K562 (cell line): ENCODE data around the gene NME8. TPM values are rescaled to one million over a fixed set of nuclear protein-coding genes. Genes with fewer than 3 reads are reported as not detected.

Experiments used
- ATF7 ChIP-seq: fragments of 450-650 bp; IDR thresholded peaks from 2 replicates; pipeline ENCODE4 v1.7.1; 2014; ENCODE audit warnings: mild to moderate bottlenecking, moderate library complexity
- ETS2 ChIP-seq: IDR thresholded peaks from 2 replicates; pipeline ENCODE4 v1.6.1; 2016; ENCODE audit warnings: borderline replicate concordance, missing genetic modification characterization, mild to moderate bottlenecking, moderate library complexity, missing compliant biosample characterization; ENCODE audit not compliant: poor library complexity, severe bottlenecking
- FOXJ2 ChIP-seq: fragments of 200-800 bp; sonication (Bioruptor generic); IDR thresholded peaks from 2 replicates; pipeline ENCODE4 v1.6.1; 2016; ENCODE audit warnings: missing genetic modification characterization, missing compliant biosample characterization
- GTF2A2 ChIP-seq: IDR thresholded peaks from 2 replicates; pipeline ENCODE4 v1.6.1; 2016; ENCODE audit warnings: mild to moderate bottlenecking, missing genetic modification characterization, missing compliant biosample characterization
- KDM5B ChIP-seq: fragments of 200-600 bp; sonication (generic); IDR thresholded peaks from 2 replicates; pipeline ENCODE4 v1.6.1; 2012; ENCODE audit warnings: low read depth, mild to moderate bottlenecking, moderate library complexity, low read length, control low read depth, inconsistent platforms; ENCODE audit not compliant: insufficient replicate concordance
- MAZ ChIP-seq, 2 experiments: fragments of 450-650 bp in 1 of 2; sonication (generic) in 1 of 2; formaldehyde crosslinking; IDR thresholded peaks in 1 of 2; conservative IDR thresholded peaks in 1 of 2; 2 replicates each; pipeline versions ENCODE4 v1.4.0 to v1.5.0; 2020; ENCODE audit warnings: mild to moderate bottlenecking in 1 of 2, missing genetic modification reagents in 1 of 2
- NFATC3 ChIP-seq: fragments of 450-650 bp; IDR thresholded peaks from 2 replicates; pipeline ENCODE4 v1.6.1; 2017; ENCODE audit warnings: mild to moderate bottlenecking
- RBFOX2 ChIP-seq: fragments of 200-400 bp; formaldehyde crosslinking; IDR thresholded peaks from 2 replicates; pipeline ENCODE4 v1.6.1; 2017; ENCODE audit warnings: low read depth, mild to moderate bottlenecking, low read length, moderate library complexity
- SMARCE1 ChIP-seq: fragments of 450-650 bp; IDR thresholded peaks from 2 replicates; pipeline ENCODE4 v1.7.1; 2016; ENCODE audit warnings: mild to moderate bottlenecking
- ZNF766 ChIP-seq: fragments of 200-800 bp; sonication (Bioruptor generic); conservative IDR thresholded peaks from 2 replicates; pipeline ENCODE4 v1.6.1; 2016; ENCODE audit warnings: missing genetic modification characterization, missing compliant biosample characterization
- polyA plus RNA-seq, 8 experiments: library from polyadenylated mRNA; depleted of rRNA in 4 of 8; stranded (reverse) in 5 of 8; unstranded in 3 of 8; fragments of >200 nt; fragmentation: Nextera tagmentation in 2 of 8; fragmentation: Illumina TruSeq in 1 of 8; extraction: Ambion mirVana in 2 of 8; extraction: Trizol in 1 of 8; gene quantifications; 2 replicates each; pipeline versions ENCODE4 v1.2.1 to v1.2.3, GENCODE V29; 2011 to 2014; ENCODE audit warnings: inconsistent platforms in 1 of 8, missing spikeins in 1 of 8
- total RNA-seq, 7 experiments: library from RNA; depleted of rRNA in 6 of 7; stranded (reverse); fragments of >200 nt in 6 of 7; fragmentation: Illumina TruSeq in 2 of 7; extraction: Trizol in 2 of 7; gene quantifications; 2 replicates each; pipeline versions ENCODE4 v1.2.1 to v1.2.3, GENCODE V29; 2011 to 2021; ENCODE audit warnings: low replicate concordance in 1 of 7
- TF ChIP-seq, protein P1 (sequence below): fragments of 250-450 bp; sonication (Bioruptor Pico); IDR thresholded peaks from 2 replicates; pipeline ENCODE4 v1.4.0; 2020
- TF ChIP-seq, protein P2 (sequence below): sonication (generic); formaldehyde crosslinking; IDR thresholded peaks from 2 replicates; pipeline ENCODE4 v1.9.0; 2022; ENCODE audit warnings: mild to moderate bottlenecking, missing genetic modification reagents
- TF ChIP-seq, protein P3 (sequence below): fragments of 250-450 bp; sonication (Bioruptor Pico); IDR thresholded peaks from 2 replicates; pipeline ENCODE4 v1.8.0; 2021; ENCODE audit warnings: mild to moderate bottlenecking, moderate library complexity
- TF ChIP-seq, protein P4 (sequence below), 3 experiments: fragments of 200-800 bp in 1 of 3; fragments of 250-450 bp in 1 of 3; fragments of 450-650 bp in 1 of 3; sonication (Bioruptor Pico) in 1 of 3; sonication (Bioruptor generic) in 1 of 3; formaldehyde crosslinking in 1 of 3; IDR thresholded peaks; 2 replicates each; pipeline versions ENCODE4 v1.6.1 to v1.8.0; 2016 to 2022; ENCODE audit warnings: mild to moderate bottlenecking in 2 of 3, missing genetic modification characterization in 2 of 3, missing compliant biosample characterization in 1 of 3, moderate library complexity in 1 of 3

The NME8 gene
- total and polyA plus RNA-seq, 9 of the 15 experiments (the other 6 are each of a cell fraction or from before 2014, with no cell fraction given), result not detected

DNA sequence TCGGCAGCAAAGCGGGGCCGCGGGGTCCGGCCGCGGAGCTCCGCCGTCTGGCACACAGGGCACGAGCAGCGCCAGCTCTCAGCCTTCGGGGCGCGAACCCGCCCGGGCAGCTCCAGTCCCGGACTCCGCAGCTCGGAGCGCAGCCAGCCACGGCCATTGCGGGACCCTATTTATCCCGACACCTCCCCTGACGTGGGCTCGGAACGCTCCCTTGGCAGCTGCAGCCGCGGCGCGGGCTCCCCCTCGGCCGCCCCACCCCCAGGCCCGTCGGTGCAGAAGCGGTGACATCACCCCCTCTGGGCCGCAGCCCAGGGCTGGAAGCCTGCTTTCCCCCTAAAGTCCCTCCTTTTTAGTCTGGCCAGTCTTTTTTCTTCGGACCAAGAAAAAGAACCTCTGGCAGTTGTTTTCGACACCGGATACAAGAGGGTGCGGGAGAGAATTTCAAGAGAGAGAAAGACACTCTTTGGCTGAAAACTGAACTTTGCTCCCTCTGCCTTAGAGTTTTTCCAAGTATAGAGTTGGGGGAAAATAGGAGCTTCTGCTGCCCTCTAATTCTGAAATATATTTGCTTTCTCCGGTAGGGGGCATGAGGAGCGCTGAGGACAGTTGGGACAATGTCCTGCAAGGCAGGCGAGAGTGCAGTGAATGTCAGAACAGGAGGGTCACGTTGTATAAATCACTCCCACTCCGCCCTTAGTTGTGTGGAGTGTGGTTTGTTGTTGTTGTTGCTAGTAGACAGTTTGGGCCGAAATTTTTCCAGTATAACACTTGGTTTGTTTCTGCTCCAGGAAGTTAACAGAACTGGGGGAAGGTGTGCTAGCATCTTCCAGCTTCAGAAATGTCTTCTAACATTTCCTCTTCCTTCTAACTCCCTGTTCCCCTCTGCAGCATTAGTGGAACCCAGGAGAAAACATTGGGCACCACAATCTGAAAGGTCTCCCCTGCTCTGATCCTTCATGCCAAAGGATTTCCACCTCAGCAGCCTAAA, 68.6 kb downstream of the NME8 start, which contains the start of gene SFRP4 (continued):
- TF ChIP-seq, protein P1, sequence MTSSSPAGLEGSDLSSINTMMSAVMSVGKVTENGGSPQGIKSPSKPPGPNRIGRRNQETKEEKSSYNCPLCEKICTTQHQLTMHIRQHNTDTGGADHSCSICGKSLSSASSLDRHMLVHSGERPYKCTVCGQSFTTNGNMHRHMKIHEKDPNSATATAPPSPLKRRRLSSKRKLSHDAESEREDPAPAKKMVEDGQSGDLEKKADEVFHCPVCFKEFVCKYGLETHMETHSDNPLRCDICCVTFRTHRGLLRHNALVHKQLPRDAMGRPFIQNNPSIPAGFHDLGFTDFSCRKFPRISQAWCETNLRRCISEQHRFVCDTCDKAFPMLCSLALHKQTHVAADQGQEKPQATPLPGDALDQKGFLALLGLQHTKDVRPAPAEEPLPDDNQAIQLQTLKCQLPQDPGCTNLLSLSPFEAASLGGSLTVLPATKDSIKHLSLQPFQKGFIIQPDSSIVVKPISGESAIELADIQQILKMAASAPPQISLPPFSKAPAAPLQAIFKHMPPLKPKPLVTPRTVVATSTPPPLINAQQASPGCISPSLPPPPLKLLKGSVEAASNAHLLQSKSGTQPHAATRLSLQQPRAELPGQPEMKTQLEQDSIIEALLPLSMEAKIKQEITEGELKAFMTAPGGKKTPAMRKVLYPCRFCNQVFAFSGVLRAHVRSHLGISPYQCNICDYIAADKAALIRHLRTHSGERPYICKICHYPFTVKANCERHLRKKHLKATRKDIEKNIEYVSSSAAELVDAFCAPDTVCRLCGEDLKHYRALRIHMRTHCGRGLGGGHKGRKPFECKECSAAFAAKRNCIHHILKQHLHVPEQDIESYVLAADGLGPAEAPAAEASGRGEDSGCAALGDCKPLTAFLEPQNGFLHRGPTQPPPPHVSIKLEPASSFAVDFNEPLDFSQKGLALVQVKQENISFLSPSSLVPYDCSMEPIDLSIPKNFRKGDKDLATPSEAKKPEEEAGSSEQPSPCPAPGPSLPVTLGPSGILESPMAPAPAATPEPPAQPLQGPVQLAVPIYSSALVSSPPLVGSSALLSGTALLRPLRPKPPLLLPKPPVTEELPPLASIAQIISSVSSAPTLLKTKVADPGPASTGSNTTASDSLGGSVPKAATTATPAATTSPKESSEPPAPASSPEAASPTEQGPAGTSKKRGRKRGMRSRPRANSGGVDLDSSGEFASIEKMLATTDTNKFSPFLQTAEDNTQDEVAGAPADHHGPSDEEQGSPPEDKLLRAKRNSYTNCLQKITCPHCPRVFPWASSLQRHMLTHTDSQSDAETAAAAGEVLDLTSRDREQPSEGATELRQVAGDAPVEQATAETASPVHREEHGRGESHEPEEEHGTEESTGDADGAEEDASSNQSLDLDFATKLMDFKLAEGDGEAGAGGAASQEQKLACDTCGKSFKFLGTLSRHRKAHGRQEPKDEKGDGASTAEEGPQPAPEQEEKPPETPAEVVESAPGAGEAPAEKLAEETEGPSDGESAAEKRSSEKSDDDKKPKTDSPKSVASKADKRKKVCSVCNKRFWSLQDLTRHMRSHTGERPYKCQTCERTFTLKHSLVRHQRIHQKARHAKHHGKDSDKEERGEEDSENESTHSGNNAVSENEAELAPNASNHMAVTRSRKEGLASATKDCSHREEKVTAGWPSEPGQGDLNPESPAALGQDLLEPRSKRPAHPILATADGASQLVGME, result no peak
- no peak for TF ChIP-seq ETS2 (tag)
- TF ChIP-seq, protein P2, sequence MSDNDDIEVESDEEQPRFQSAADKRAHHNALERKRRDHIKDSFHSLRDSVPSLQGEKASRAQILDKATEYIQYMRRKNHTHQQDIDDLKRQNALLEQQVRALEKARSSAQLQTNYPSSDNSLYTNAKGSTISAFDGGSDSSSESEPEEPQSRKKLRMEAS (CRISPR knock-in tag), result no peak
- no peak for TF ChIP-seq ATF7
- TF ChIP-seq ZNF766 (CRISPR knock-in tag), result no peak
- no peak for TF ChIP-seq KDM5B
- TF ChIP-seq GTF2A2 (tag), result no peak
- no peak for TF ChIP-seq SMARCE1
- TF ChIP-seq, protein P3, sequence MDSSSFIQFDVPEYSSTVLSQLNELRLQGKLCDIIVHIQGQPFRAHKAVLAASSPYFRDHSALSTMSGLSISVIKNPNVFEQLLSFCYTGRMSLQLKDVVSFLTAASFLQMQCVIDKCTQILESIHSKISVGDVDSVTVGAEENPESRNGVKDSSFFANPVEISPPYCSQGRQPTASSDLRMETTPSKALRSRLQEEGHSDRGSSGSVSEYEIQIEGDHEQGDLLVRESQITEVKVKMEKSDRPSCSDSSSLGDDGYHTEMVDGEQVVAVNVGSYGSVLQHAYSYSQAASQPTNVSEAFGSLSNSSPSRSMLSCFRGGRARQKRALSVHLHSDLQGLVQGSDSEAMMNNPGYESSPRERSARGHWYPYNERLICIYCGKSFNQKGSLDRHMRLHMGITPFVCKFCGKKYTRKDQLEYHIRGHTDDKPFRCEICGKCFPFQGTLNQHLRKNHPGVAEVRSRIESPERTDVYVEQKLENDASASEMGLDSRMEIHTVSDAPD (CRISPR knock-in tag), result no peak
- no peak for TF ChIP-seq NFATC3
- no peak for TF ChIP-seq MAZ (CRISPR knock-in tag; conservative IDR thresholded peaks at IDR 0.05 in 1 of 2, IDR thresholded peaks at IDR 0.05 in 1 of 2)
- TF ChIP-seq RBFOX2, result no peak
- TF ChIP-seq, protein P4, sequence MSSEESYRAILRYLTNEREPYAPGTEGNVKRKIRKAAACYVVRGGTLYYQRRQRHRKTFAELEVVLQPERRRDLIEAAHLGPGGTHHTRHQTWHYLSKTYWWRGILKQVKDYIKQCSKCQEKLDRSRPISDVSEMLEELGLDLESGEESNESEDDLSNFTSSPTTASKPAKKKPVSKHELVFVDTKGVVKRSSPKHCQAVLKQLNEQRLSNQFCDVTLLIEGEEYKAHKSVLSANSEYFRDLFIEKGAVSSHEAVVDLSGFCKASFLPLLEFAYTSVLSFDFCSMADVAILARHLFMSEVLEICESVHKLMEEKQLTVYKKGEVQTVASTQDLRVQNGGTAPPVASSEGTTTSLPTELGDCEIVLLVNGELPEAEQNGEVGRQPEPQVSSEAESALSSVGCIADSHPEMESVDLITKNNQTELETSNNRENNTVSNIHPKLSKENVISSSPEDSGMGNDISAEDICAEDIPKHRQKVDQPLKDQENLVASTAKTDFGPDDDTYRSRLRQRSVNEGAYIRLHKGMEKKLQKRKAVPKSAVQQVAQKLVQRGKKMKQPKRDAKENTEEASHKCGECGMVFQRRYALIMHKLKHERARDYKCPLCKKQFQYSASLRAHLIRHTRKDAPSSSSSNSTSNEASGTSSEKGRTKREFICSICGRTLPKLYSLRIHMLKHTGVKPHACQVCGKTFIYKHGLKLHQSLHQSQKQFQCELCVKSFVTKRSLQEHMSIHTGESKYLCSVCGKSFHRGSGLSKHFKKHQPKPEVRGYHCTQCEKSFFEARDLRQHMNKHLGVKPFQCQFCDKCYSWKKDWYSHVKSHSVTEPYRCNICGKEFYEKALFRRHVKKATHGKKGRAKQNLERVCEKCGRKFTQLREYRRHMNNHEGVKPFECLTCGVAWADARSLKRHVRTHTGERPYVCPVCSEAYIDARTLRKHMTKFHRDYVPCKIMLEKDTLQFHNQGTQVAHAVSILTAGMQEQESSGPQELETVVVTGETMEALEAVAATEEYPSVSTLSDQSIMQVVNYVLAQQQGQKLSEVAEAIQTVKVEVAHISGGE (CRISPR knock-in tag; IDR thresholded peaks at IDR 0.05), result no peak
- TF ChIP-seq FOXJ2 (tag), result no peak
